Measurements from ENCODE around the gene TMEM106C. TPM values are rescaled to one million over a fixed set of nuclear protein-coding genes. Genes with fewer than 3 reads are reported as not detected.

The TMEM106C gene
- total and polyA plus RNA-seq, 2 of the 13 experiments (the other 11 are each of a cell fraction or from before 2014, with no cell fraction given) = 132 to 192 TPM

DNA sequence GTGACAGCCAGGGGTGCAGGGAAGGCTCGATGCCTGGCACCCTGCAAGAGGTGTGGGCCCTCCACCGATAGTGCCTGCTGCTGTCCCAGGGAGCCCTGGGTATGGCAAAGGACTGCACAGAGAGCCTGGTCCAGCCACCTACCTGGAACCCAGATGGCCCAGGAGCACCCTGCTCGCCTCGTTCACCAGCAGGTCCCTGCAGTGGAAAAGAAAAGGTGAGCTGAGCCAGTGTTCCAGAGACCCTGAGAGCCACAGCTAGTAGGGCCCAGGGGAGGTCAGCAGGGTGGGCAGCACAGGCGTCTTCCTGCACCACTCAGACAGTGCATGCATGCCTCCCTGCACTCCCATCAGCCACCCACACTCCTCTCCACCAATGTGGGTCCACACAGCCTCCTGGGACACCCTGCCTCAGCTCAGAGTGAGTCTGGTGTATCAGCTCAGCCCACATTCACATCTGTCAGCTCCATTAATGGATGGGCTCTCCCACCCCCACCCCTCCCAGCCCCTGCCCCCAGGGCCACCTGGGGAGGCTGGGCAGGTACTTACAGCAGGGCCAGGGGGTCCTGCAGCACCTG, 20.2 kb downstream of the TMEM106C start:
- TF ChIP-seq, protein P1, sequence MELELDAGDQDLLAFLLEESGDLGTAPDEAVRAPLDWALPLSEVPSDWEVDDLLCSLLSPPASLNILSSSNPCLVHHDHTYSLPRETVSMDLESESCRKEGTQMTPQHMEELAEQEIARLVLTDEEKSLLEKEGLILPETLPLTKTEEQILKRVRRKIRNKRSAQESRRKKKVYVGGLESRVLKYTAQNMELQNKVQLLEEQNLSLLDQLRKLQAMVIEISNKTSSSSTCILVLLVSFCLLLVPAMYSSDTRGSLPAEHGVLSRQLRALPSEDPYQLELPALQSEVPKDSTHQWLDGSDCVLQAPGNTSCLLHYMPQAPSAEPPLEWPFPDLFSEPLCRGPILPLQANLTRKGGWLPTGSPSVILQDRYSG (CRISPR knock-in tag; IDR thresholded peaks at IDR 0.05) = no peak
- TF ChIP-seq NFKBIZ (CRISPR knock-in tag; IDR thresholded peaks at IDR 0.05) (no peak), XBP1 (CRISPR knock-in tag; IDR thresholded peaks at IDR 0.05) (no peak), ATF1 (CRISPR knock-in tag; IDR thresholded peaks at IDR 0.05) (no peak), ZKSCAN1 (IDR thresholded peaks at IDR 0.05; ENCODE audit: low read length) (no peak), JUND (CRISPR knock-in tag; IDR thresholded peaks at IDR 0.05) (no peak), SRSF9 (IDR thresholded peaks at IDR 0.05; ENCODE audit: borderline replicate concordance, insufficient read depth, low read depth, low read length, poor library complexity, severe bottlenecking) (no peak), ZNF451 (CRISPR knock-in tag; IDR thresholded peaks at IDR 0.05) (no peak), ZNF550 (CRISPR knock-in tag; IDR thresholded peaks at IDR 0.05; ENCODE audit: borderline replicate concordance) (no peak), SRSF1 (optimal IDR thresholded peaks at IDR 0.05; ENCODE audit: low read depth, low read length) (no peak), TBP (CRISPR knock-in tag; IDR thresholded peaks at IDR 0.05) (no peak), NR1H2 (CRISPR knock-in tag; IDR thresholded peaks at IDR 0.05; ENCODE audit: borderline replicate concordance, low read depth) (no peak), HOXA3 (CRISPR knock-in tag; IDR thresholded peaks at IDR 0.05) (no peak), ZNF326 (CRISPR knock-in tag; IDR thresholded peaks at IDR 0.05; ENCODE audit: borderline replicate concordance) (no peak), ZBTB42 (CRISPR knock-in tag; IDR thresholded peaks at IDR 0.05) (no peak)
- TF ChIP-seq, protein P2, sequence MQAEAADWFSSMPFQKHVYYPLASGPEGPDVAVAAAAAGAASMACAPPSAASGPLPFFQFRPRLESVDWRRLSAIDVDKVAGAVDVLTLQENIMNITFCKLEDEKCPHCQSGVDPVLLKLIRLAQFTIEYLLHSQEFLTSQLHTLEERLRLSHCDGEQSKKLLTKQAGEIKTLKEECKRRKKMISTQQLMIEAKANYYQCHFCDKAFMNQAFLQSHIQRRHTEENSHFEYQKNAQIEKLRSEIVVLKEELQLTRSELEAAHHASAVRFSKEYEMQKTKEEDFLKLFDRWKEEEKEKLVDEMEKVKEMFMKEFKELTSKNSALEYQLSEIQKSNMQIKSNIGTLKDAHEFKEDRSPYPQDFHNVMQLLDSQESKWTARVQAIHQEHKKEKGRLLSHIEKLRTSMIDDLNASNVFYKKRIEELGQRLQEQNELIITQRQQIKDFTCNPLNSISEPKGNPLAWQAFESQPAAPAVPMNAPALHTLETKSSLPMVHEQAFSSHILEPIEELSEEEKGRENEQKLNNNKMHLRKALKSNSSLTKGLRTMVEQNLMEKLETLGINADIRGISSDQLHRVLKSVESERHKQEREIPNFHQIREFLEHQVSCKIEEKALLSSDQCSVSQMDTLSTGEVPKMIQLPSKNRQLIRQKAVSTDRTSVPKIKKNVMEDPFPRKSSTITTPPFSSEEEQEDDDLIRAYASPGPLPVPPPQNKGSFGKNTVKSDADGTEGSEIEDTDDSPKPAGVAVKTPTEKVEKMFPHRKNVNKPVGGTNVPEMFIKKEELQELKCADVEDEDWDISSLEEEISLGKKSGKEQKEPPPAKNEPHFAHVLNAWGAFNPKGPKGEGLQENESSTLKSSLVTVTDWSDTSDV (CRISPR knock-in tag; IDR thresholded peaks at IDR 0.05) = no peak
- TF ChIP-seq, protein P3, sequence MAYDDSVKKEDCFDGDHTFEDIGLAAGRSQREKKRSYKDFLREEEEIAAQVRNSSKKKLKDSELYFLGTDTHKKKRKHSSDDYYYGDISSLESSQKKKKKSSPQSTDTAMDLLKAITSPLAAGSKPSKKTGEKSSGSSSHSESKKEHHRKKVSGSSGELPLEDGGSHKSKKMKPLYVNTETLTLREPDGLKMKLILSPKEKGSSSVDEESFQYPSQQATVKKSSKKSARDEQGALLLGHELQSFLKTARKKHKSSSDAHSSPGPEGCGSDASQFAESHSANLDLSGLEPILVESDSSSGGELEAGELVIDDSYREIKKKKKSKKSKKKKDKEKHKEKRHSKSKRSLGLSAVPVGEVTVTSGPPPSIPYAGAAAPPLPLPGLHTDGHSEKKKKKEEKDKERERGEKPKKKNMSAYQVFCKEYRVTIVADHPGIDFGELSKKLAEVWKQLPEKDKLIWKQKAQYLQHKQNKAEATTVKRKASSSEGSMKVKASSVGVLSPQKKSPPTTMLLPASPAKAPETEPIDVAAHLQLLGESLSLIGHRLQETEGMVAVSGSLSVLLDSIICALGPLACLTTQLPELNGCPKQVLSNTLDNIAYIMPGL (CRISPR knock-in tag; IDR thresholded peaks at IDR 0.05; ENCODE audit: borderline replicate concordance in 1 of 2, low read depth in 1 of 2) = no peak
- TF ChIP-seq, protein P4, sequence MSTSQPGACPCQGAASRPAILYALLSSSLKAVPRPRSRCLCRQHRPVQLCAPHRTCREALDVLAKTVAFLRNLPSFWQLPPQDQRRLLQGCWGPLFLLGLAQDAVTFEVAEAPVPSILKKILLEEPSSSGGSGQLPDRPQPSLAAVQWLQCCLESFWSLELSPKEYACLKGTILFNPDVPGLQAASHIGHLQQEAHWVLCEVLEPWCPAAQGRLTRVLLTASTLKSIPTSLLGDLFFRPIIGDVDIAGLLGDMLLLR (CRISPR knock-in tag; IDR thresholded peaks at IDR 0.05) = no peak
- TF ChIP-seq, protein P5, sequence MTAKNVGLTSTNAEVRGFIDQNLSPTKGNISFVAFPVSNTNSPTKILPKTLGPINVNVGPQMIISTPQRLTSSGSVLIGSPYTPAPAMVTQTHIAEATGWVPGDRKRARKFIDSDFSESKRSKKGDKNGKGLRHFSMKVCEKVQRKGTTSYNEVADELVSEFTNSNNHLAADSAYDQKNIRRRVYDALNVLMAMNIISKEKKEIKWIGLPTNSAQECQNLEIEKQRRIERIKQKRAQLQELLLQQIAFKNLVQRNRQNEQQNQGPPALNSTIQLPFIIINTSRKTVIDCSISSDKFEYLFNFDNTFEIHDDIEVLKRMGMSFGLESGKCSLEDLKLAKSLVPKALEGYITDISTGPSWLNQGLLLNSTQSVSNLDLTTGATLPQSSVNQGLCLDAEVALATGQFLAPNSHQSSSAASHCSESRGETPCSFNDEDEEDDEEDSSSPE (CRISPR knock-in tag; IDR thresholded peaks at IDR 0.05) = no peak
- ChIA-PET POLR2A (no interaction called here), CTCF (ENCODE audit: low intra/inter-chr PET ratio, low total read pairs) (no interaction called here)
- H3K4me1 ChIP-seq (ENCODE audit: insufficient read depth, low read length) = peaks cover 13% of the 10 kb centered on the region
- no peak overlapping the region for H2AFZ ChIP-seq (ENCODE audit: low read length)
- peaks cover 0 to 4% of the 10 kb centered on the region in 2 experiments; a peak in 1 of 5 replicates for H3K27me3 ChIP-seq (ENCODE audit: control insufficient read depth in 1 of 2, insufficient read depth in 2 of 2, low read length in 2 of 2)
- H3K79me2 ChIP-seq (ENCODE audit: insufficient read depth, low read length) = no peaks in the 10 kb centered on the region
- H3K36me3 ChIP-seq (replicated peaks in 1 of 2; ENCODE audit: control insufficient read depth in 1 of 2, insufficient read depth in 2 of 2, low read length in 2 of 2) = no peaks in the 10 kb centered on the region
- 35% methylated on average over 5 of the region's 5 CpGs for WGBS (ENCODE audit: low lambda C conversion rate)
- no peak overlapping the region for H3K4me2 ChIP-seq (ENCODE audit: low read depth, low read length)
- no peak for FAIRE-seq
- no peaks in the 10 kb centered on the region for H4K20me1 ChIP-seq (ENCODE audit: insufficient read depth, low read length)
- intact Hi-C loops (cut with micrococcal nuclease; ENCODE audit: unreplicated experiment) = no loop called here
- no peak overlapping the region for H3K4me3 ChIP-seq (replicated peaks in 1 of 3; ENCODE audit: insufficient read depth in 1 of 3, low read depth in 2 of 3, low read length in 3 of 3)
- ATAC-seq = no peak
- no peak overlapping the region for H3K9ac ChIP-seq (ENCODE audit: insufficient read depth, low read depth, low read length)
- BruUV-seq (replicated peaks) = no TSS peak
- no peak overlapping the region for H3K27ac ChIP-seq (ENCODE audit: extremely low read length, insufficient read depth, low read length)
- H3K9me3 ChIP-seq (ENCODE audit: low read length) = no peaks in the 10 kb centered on the region
- no peak for DNase-seq (ENCODE audit: low spot score)
- in situ Hi-C loops (cut with HindIII; ENCODE audit: extremely low pct_ligation_motif_present, low pct_unique_long_range_greater_than_20kb) = no loop called here

Measured in HepG2 (cell line).